Measurements from ENCODE around the gene TTC7B. TPM values are rescaled to one million over a fixed set of nuclear protein-coding genes. Genes with fewer than 3 reads are reported as not detected.

TTC7B gene
- total RNA-seq, 1 experiment from 2014 or later = 40.9 TPM

DNA sequence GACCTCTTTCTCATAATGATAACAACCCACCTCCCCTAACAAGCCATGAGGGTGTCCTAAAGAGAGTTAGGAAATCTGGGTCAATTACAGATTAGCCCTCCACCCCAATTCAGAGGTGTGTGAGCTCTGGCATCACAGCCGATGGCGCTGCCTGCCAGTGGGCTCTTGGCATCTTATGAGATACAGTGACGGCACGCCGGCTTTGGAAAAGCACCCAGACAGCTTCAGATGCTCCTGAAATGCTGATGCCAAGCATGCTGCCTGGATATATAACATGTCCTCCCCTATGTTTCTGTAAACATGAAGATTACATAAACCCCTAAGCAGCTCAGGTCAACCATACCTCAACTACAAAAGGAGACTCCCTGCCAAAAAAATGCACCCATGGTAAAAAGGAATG is 152.6 kb downstream of the TTC7B start:
- BruUV-seq (replicated peaks) = no TSS peak
- POLR2A ChIA-PET = no interaction called here
- Histone ChIP-seq H3K4me3 (ENCODE audit: low read depth in 2 of 2, low read length in 2 of 2) (no peak overlapping the region), H3K36me3 (ENCODE audit: control insufficient read depth, insufficient read depth, low read length) (no peaks in the 10 kb centered on the region), H3K9me3 (ENCODE audit: control insufficient read depth, insufficient read depth, low read depth, low read length) (no peaks in the 10 kb centered on the region), H3K27me3 (ENCODE audit: control insufficient read depth, insufficient read depth, low read length) (no peaks in the 10 kb centered on the region), H3K27ac (ENCODE audit: low read length) (no peak overlapping the region), H3K4me1 (ENCODE audit: control insufficient read depth, insufficient read depth, low read length) (no peaks in the 10 kb centered on the region)
- TF ChIP-seq TCF7L2 (IDR thresholded peaks at IDR 0.05; ENCODE audit: low read depth, low read length) (no peak), CTCF (IDR thresholded peaks at IDR 0.05) (no peak), POLR2AphosphoS5 (IDR thresholded peaks at IDR 0.05; ENCODE audit: low read depth, low read length) (no peak), SIN3A (IDR thresholded peaks at IDR 0.05; ENCODE audit: borderline replicate concordance, insufficient read depth, low read depth, low read length) (no peak)
- TF ChIP-seq, protein P1, sequence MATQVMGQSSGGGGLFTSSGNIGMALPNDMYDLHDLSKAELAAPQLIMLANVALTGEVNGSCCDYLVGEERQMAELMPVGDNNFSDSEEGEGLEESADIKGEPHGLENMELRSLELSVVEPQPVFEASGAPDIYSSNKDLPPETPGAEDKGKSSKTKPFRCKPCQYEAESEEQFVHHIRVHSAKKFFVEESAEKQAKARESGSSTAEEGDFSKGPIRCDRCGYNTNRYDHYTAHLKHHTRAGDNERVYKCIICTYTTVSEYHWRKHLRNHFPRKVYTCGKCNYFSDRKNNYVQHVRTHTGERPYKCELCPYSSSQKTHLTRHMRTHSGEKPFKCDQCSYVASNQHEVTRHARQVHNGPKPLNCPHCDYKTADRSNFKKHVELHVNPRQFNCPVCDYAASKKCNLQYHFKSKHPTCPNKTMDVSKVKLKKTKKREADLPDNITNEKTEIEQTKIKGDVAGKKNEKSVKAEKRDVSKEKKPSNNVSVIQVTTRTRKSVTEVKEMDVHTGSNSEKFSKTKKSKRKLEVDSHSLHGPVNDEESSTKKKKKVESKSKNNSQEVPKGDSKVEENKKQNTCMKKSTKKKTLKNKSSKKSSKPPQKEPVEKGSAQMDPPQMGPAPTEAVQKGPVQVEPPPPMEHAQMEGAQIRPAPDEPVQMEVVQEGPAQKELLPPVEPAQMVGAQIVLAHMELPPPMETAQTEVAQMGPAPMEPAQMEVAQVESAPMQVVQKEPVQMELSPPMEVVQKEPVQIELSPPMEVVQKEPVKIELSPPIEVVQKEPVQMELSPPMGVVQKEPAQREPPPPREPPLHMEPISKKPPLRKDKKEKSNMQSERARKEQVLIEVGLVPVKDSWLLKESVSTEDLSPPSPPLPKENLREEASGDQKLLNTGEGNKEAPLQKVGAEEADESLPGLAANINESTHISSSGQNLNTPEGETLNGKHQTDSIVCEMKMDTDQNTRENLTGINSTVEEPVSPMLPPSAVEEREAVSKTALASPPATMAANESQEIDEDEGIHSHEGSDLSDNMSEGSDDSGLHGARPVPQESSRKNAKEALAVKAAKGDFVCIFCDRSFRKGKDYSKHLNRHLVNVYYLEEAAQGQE (IDR thresholded peaks at IDR 0.05; ENCODE audit: insufficient read depth in 1 of 2, low read depth in 2 of 2, low read length in 1 of 2) = no peak
- intact Hi-C loops (cut with micrococcal nuclease; ENCODE audit: unreplicated experiment) = no loop called here
- no peak for ATAC-seq
- no peak for DNase-seq (ENCODE audit: low read depth, low spot score)
- CTCF ChIA-PET = no interaction called here
- in situ Hi-C loops (cut with HindIII; ENCODE audit: low pct_unique_long_range_greater_than_20kb, low sequenced_read_pairs) = no loop called here

DNA sequence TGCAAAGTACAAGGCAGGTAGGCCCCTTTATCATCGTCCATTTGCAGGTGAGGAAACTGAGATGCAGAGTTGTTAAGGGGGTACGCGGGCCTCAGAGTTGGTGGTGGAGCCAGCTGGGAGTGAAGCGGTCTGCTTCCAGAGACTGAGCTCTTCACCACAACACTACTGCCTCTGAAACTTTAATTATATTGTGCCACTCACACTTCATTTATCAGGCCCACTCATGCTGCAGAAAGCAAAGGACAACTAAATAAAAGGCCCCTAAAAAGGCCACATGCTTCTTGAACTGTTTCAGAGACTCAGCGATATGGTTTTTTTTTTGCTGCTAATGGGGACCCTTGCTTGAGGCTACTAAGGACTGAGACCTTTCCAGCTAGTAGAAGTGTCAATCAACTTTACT is 153.1 kb downstream of the TTC7B start:
- DNase-seq (ENCODE audit: low read depth, low spot score) (no peak), ATAC-seq (no peak)
- H3K27ac ChIP-seq (ENCODE audit: low read length) = no peak overlapping the region
- intact Hi-C loops (cut with micrococcal nuclease; ENCODE audit: unreplicated experiment) = no loop called here
- H3K36me3 ChIP-seq (ENCODE audit: control insufficient read depth, insufficient read depth, low read length) = no peaks in the 10 kb centered on the region
- ChIA-PET POLR2A (no interaction called here), CTCF (no interaction called here)
- BruUV-seq (replicated peaks) = no TSS peak
- H3K4me1 ChIP-seq (ENCODE audit: control insufficient read depth, insufficient read depth, low read length) = no peaks in the 10 kb centered on the region
- no peak for TF ChIP-seq POLR2AphosphoS5 (IDR thresholded peaks at IDR 0.05; ENCODE audit: low read depth, low read length)
- TF ChIP-seq, protein P1 (IDR thresholded peaks at IDR 0.05; ENCODE audit: insufficient read depth in 1 of 2, low read depth in 2 of 2, low read length in 1 of 2) = no peak
- no peak for TF ChIP-seq CTCF (IDR thresholded peaks at IDR 0.05)
- no peak for TF ChIP-seq SIN3A (IDR thresholded peaks at IDR 0.05; ENCODE audit: borderline replicate concordance, insufficient read depth, low read depth, low read length)
- TF ChIP-seq TCF7L2 (IDR thresholded peaks at IDR 0.05; ENCODE audit: low read depth, low read length) = no peak
- H3K4me3 ChIP-seq (ENCODE audit: low read depth in 2 of 2, low read length in 2 of 2) = no peak overlapping the region
- in situ Hi-C loops (cut with HindIII; ENCODE audit: low pct_unique_long_range_greater_than_20kb, low sequenced_read_pairs) = no loop called here
- H3K9me3 ChIP-seq (ENCODE audit: control insufficient read depth, insufficient read depth, low read depth, low read length) = no peaks in the 10 kb centered on the region
- no peaks in the 10 kb centered on the region for H3K27me3 ChIP-seq (ENCODE audit: control insufficient read depth, insufficient read depth, low read length)
